GM06990 (cell line): ENCODE measurements around the gene ADSS1.

ENCODE experiments used
- DNase-seq: peaks from one replicate; pipeline ENCODE4 v3.0.0-alpha.2; 2011; ENCODE audit not compliant: insufficient read length; ENCODE audit errors: extremely low read depth
- H3K27me3 ChIP-seq: replicated peaks from 2 replicates; pipeline ENCODE4 v1.6.0; 2011; ENCODE audit warnings: low read length; ENCODE audit not compliant: control insufficient read depth, insufficient read depth
- H3K36me3 ChIP-seq: 2 replicates; pipeline ENCODE4 v1.5.1; 2011; ENCODE audit warnings: low read length; ENCODE audit not compliant: control insufficient read depth, insufficient read depth
- H3K4me3 ChIP-seq: replicated peaks from 2 replicates; pipeline ENCODE4 v1.5.1; 2011; ENCODE audit warnings: low read depth, mild to moderate bottlenecking, control low read depth, low read length
- CTCF ChIP-seq: IDR thresholded peaks from 2 replicates; pipeline ENCODE4 v1.5.1; 2011; ENCODE audit warnings: low read length, control low read depth, mild to moderate bottlenecking, inconsistent platforms; ENCODE audit not compliant: insufficient read depth, poor library complexity, severe bottlenecking

ADSS1 gene

GRCh38 chr14:104772707-104773504 lies 48.9 kb downstream of the ADSS1 start:
- no peak for DNase-seq
- no peak overlapping the region for H3K4me3 ChIP-seq
- no peaks in the 10 kb centered on the region for H3K27me3 ChIP-seq
- TF ChIP-seq CTCF, result no peak
- peaks cover 36% of the 10 kb centered on the region for H3K36me3 ChIP-seq

GRCh38 chr14:104773505-104774452 lies 49.8 kb downstream of the ADSS1 start:
- Histone ChIP-seq H3K27me3 (no peaks in the 10 kb centered on the region), H3K36me3 (peaks cover 36% of the 10 kb centered on the region), H3K4me3 (no peak overlapping the region)
- TF ChIP-seq CTCF, result no peak
- no peak for DNase-seq

GRCh38 chr14:104774453-104775072 lies 50.5 kb downstream of the ADSS1 start:
- TF ChIP-seq CTCF, result no peak
- peaks cover 36% of the 10 kb centered on the region for H3K36me3 ChIP-seq
- H3K27me3 ChIP-seq, result no peaks in the 10 kb centered on the region
- no peak for DNase-seq
- H3K4me3 ChIP-seq, result no peak overlapping the region

GRCh38 chr14:104775073-104775489 lies 51.1 kb downstream of the ADSS1 start:
- peaks cover 39% of the 10 kb centered on the region for H3K36me3 ChIP-seq
- no peak overlapping the region for H3K4me3 ChIP-seq
- TF ChIP-seq CTCF, result no peak
- H3K27me3 ChIP-seq, result no peaks in the 10 kb centered on the region
- no peak for DNase-seq

GRCh38 chr14:104776481-104776880 lies 52.5 kb downstream of the ADSS1 start:
- no peaks in the 10 kb centered on the region for H3K27me3 ChIP-seq
- no peak for TF ChIP-seq CTCF
- no peak for DNase-seq
- H3K36me3 ChIP-seq, result peaks cover 31% of the 10 kb centered on the region
- no peak overlapping the region for H3K4me3 ChIP-seq
